Stimulated activated naive CD4-positive, alpha-beta T cell (primary cell): ENCODE measurements around the gene REXO1.
"Not testable (repeated sequence)": the region's sequence is repeated elsewhere in the genome, so short reads cannot be mapped to it uniquely, and the experiment has no call there.

Source experiments
- DNase-seq, 6 experiments: peaks; one replicate each; lab custom pipeline; 2025; lab: John Stamatoyannopoulos, UW

REXO1 gene

DNA sequence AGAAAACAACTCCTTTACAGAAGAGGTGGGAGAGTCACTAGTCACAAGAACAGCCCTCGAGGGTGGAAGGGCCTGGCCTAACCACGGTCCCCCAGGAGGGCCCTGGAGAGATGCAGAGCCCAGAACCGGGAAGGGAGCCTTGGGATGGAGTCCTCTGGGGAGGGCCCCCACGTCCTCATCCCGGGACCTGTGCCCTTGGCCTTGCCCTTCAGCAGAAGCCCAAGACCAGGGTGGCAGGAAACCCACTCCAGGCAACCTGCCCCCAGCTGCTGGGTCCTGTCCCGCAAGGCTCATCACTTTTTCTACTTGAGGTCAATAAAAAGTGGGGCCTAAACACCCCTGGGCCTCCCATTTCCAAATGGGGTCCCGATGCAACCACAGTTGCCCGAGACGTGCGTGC lies 33.9 kb downstream of the REXO1 start:
- DNase-seq, result no peak

DNA sequence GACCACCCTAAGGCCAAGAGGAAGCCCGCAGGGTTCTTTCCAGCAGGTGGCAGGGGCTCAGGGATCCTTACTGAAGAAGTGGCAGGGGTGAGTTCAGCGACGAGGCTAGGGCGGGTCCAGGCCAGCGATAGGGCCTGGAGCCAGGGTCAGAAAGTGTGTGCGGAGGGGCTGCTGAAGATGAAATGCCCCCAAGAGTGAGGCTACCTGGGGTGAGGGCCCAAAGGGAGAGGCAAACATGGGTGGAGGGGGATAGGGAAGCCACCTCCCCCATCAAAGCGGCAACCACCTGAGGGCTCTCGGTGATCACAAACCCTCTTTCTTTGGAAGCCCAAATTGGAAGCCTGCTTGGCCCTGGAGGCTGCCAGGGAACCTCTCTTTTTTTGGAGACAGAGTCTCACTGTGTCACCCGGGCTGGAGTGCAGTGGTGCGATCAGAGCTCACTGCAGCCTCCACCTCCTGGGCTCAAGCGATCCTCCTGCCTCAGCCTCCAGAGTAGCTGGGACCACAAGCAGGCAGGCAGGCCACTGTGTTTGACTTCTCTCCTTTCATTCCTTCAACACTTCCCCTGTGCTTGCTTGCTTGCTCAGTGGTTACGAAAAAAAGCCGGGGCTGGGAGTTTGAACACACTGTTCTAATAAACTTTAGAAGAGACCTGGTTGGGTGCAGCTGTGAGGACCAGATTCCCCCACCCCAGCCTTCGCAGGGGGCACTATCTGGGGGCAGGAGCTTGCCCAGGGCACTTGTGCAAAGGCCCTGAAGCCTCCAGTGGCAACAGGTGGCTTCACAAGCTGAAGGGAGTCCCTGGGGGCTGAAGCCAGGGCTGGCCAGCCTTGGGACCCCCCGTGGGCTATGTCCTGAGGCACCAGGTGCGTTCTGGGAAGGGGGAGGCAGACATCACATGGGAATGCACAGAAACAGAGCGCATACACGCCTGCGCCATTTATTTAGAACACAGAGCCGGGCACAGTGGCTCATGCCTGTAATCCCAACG lies 34.8 kb downstream of the REXO1 start:
- no peak for DNase-seq

DNA sequence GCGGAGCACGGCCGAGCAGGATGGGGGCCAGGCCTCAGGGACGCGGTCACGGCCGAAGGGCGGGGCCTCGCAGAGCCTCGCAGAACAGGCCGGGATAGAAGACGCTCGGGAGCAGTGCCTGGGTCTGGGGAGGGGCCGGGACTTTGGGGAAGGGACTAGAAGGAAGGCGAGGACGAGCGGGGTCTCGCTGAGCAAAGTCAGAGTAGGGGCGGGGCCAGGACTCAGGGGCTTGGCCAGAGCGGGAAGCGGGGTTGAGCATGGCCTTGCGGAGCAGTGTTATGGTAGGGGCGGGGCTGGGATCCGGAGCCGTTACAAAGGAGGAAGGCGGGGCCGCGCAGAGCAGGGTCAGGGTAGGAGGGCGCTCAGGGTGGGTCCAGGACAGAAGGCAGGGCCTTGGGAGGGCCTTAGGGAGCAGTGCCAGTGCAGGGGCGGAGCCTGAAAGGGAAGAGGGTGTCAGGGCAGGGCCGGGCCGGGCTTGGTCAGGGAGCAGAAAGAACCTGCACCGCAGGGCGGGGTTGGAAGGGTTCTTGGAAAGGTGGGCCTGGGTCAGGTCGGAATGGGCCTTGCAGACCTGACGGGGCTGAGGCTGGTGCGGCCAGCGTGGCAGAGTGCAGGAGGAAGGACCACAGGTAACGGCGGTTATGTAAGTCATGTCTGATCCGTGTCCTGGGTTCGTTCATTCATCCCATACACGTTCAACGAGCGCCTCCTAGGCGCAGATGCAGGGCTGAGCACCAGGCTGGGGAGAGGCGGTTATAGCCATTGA lies 35.7 kb downstream of the REXO1 start:
- DNase-seq, result peak; percentile 71 to 85 (median 84)

DNA sequence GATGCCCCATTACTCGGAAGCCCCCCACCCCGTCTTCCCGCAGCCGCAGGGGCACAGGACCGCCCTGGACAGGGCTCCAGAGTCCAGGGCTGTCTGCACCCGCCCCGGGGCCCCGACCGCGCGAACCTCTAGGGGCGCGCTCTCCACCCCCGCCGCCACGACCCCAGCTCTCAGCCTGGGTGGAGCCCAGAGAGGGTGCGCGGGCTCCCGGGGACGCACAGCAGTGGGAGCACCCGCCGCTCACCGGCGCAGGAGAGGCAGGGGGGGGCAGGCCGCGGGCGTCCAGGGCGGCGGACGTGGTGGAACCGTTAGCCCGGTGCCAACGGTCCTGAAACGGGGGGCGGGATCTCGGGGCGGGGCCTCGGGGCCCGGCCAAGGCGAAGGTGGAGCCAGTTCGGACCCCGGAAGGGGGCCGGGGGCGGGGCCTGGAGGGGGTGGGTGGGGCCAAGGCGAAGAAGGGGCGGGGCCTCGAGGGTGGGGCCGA lies 36.3 kb downstream of the REXO1 start, which contains the start of gene ATP8B3:
Gene ATP8B3 (minus strand): TSS at position 335 of the 484 bp plus-strand sequence. CDS start 540 bp downstream, outside the sequence.
- peak in 1 of 6 experiments; percentile 71 for DNase-seq

DNA sequence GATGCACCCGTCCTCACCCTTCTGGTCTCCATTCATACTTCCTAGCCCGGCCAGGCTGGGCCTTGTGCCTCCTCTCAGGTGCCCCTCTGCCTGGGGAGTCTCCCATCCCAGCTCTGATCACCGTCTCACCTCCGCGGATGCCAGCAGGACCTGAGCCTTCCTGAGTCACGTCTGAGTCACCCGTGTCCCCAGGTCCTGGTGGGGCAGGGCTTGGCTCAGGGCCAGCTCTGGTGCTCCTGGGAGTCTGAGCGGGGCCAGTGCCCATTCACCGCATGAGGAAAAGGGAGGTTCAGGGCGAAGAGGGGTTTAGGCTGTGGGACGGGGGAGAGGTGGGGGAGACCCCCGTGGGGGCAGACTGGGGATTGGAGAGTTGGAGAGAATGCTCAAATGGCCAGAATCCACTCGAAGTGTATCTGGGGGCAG lies 36.8 kb downstream of the REXO1 start:
- DNase-seq, result peak in 2 of 6 experiments; percentile 15 to 52

DNA sequence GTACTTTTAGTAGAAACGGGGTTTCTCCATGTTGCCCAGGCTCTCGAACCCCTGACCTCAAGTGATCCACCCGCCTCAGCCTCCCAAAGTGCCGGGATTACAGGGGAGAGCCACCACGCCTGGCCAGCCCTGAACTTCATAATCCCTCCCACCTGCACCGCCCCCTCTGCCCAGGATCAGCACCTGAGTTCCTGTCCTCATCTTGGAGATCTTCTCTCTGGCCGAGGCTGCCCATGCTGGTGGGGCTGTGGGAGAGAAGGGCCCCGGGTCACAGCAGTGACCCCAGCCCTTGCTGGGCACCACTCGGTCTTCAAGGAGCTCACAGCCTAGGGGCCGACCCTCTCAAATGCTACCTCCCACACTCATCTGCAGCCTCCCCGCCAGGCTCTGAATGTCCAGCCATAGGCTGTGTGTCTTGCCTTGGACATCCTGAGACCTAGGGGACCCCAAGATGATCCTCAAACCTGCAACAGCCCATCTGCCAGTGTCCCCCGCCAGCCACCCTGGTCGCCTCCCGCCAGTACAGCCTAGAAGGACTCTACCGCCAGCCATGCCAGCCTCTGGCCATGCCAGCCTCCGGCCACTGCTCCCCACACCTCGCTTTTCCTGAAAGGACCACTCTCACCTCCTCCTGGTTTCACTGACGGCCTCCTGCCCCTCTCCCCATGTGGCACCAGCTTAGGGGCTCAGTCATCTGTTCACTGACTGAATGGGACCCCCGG lies 37.7 kb downstream of the REXO1 start:
- DNase-seq, result no peak

DNA sequence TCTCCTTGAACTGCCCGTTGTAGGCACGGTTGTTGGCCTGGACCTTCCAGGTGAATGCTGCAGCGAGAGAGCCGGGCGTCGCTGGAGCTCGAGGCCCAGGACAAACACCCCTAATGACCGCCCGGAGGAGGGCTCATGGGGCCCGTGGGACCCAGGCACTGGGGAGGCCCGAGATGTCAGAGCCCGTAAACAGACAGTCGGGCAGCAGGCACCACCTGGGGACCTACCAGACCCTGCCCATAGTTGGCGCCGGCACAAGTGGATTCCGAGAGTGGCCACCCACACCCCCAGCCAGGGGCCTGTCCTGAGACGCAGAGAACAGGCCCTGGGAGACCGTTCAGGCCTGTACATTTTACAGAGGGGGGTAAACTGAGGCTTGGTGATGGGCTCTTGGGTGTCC lies 38.6 kb downstream of the REXO1 start:
- DNase-seq, result no peak

DNA sequence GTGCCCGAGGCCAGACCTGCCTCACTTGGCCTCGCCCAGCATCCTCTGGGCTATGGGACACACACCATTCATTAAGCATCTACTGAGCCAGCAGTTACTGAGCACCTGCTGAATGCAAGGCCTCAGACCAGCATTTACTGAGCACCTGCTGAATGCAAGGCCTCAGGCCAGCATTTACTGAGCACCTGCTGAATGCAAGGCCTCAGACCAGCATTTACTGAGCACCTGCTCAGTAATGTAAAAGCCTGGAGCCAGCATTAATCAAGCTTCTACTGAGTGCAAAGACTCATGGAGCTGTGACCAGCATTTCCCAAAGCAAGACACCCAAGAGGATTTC lies 39.9 kb downstream of the REXO1 start:
- DNase-seq, result no peak

DNA sequence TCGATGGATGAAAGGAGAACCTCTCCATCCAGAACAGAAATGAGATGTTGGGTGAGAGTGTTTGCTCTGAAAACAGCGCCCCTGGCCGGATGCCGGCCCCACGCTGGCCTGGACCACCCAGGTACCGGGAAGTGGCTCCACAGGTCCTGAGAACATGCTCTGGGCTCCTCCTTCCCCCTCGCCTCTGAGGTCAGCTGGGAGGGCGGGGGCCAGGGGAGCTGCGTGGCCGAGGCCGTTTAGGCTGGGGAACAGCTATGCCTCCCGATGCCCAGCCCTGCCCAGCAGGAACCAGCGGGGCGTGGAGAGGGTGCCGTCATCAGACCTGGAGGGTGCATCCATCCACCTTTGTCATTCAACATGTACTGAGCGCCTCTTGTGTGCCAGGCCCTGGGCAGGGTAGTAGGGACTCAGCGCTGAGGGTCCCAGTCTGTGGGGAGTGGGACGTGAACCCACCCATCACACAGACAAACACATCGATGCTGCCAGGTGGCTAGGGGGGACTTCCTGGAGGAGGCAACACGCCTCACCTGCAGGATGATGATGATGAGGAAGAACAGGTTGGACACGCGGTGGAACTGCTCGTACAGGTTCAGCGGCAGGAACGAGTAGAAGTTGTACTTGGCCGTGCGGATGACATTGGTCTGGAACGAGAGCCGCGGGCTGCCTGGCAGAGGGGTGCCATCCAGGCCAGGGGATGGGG lies 40.4 kb downstream of the REXO1 start:
- no peak for DNase-seq

DNA sequence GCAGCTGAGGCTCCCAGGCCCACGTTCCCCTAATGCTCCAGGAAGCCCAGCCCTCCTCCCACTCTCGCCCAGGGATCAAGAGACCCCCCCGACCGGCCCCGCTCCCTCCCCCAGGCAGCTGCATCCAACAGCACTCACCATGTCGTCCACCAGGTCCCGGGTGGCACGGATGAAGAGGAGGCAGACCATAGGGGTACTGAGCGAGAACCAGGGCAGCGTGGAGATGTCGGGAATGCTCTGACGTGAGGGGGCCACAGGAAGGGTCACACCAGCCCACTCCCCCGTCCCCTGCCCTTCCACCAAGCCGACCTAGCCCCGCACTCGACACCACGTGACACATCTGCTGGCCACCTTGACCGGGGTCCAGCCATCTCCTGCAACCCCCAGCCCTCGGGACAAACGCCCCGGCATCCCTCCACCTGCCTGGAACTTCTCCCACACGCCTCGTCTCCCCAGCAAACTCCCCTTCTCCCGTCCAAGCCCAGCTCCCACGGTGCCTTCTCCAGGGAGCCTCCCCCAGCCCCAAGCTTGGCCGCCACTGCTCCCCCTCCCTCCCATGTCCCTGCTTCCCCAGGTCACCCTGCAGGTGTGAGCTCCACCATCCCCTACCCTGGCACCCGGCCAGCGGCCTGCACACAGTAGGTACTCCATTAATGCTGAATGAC lies 41.1 kb downstream of the REXO1 start:
- DNase-seq, result no peak

DNA sequence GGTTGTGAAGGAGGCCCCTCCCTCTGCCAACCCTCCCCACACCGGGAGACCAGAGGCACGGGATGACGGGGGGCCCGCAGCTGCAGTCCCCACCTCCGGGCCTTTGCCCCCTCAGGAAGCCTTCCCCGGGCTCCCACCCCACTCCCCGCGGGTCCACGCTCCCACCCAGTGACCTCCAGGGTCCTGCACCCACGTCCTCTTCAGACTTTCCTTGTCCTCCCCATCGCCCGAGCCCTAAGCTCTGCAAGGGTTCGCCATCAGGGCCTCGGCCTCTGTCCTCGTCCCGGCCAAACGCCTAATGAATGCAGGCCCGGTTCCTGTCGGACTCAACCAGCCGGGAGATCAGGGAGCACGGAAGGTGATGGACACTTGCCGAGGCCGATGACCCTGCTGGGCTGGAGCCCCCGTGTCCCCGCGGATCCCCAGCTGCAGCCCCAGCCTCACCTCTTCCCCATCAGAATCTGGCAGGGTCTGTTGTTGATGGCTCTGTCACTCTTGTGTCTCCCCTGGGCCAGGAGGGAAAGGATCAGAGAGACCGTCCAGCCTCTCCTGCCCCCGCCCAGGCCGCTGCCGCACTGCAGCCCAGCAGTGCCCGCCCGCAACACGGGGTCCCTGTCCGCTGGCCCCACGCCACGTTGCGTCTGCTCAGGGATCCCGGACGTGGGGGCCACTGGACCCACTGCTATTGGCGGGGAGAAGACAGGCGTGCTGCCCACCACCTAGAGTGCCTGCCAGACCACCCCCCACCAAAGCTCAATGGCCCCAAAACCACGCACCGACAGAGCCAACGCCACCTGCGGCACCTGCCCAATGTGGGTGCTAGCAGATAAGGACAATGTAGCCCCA lies 41.9 kb downstream of the REXO1 start:
- no peak for DNase-seq

DNA sequence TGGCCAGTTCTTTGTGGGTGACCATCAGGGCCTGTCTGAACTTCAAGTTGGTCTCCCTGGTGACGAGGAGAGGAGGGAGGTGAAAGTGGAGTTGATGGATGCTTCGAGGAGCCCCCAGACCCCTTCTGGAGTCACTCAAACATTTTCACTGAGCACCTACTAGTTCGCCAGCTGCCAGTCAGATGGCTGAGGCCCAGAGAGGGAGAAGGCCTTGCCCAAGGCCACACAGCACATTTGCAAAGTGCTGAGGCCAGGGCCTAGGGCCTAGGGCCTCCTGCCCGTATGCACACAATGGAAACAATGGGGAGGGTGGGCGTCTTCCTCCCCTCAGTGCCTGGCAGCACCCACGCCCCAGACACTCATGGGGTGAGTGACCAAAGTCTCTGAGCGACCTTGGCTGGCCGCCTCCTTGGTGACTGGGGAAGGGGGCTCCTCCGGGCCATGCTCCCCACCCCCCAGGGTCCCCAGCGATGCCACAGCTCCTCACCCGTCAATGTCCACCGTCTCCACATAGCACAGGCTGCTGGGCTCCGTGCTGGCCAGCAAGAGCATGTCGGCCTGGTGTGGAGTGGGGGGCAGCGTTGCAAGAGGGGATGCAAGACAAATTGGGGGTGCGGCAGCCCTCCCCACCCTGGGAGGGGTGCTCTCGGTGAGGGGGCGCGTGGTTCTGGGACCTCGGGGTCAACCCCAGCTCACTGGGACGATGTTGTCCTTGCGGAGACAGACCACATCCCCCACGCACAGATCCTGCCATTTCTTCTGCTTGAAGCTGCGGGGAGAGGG lies 42.7 kb downstream of the REXO1 start:
- no peak for DNase-seq

DNA sequence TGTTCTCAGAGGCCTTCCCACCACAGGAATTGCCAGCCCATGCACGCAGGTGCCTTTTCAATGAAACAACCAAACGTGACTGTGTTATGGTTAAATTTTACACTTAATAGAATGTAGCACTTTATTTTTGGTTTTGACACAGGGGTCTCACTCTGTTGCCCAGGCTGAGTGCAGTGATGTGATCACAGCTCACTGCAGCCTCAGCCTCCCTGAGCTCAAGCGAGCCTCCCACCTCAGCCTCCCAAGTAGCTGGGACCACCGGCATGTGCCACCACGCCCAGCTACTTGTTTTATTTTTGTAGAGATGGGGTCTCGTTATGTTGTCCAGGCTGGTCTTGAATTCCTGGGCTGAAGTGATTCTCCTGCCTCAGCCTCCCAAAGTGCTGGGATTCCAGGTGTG lies 43.4 kb downstream of the REXO1 start:
- no peak for DNase-seq

DNA sequence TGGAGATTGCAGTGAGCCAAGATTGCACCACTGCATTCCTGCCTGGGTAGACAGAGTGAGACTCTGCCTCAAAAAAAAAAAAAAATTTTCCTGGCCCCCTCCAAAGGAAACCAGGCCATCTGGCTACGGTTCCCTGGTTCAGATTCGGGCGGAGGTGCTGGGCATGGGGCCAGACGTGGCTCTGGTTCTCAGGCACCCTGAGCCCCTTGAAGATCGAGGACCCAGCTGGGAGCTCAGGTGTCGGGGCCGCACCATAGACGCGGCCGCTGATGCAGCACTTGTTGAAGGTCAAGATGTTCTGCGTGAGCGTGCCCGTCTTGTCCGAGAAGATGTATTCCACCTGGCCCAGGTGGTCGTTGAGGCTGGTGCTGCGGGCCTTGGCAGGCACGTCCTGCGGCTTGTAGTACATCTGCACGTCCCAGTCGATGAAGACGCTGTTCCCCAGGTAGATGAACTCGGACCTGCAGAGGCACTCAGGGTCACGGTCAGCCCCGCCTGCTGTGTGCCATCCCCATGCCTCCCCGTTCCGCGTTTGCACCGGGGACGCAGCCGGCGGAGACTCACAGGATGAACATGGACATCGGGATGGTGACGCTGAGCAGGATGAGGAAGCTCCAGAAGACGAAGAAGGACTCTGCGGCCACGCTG lies 48.5 kb downstream of the REXO1 start:
- no peak for DNase-seq

DNA sequence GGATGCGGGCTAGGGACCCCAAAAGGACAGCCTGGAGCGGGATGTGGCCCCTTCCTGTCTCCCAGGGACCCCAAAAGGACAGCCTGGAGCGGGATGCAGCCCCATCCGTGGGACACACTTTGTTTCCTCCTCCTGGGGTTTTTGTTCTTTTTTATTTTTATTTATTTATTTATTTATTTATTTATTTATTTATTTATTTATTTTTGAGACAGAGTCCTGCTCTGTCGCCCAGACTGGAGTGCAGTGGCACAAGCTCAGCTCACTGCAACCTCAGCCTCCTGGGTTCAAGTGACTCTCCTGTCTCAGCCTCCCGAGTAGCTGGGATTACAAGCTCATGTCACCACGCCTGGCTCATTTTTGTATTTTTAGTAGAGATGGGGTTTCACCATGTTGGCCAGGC lies 51.0 kb downstream of the REXO1 start:
- DNase-seq, result not testable (repeated sequence)

DNA sequence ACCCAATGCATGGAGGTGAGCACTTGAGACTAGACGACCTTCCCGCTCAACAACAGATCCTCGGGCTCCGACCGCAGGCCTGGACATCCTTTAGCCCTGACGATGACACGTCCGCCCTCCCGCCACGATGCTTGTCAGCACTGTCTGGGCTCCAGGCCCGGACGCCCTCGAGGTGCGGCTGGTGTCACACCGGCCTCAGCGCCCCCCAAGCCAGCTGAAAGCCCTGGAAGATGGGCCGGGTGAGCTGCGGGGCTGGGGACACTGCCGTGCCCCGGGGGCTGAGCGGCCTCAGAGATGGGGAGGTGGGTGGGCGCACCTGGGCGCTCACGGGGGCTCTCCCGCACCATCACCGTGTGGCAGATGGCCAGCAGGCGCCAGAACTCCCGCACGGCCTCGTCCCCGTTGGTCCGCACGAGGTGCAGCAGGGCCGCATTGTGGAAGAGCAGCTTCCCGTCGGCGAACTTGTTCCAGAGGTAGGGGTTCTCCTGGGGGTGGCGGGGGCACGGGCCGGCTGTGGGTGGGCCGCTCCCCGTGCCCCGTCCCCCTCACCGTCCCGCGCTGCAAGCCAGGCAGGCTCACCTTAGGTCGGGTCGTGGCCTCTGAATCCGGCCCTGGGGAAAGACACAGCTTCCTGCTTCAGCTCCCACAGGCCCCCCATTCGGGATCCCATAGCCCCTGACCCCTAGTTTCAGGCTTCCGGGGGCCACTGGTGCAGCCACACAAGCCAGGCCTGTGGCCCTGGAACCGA lies 51.7 kb downstream of the REXO1 start:
- DNase-seq, result no peak

DNA sequence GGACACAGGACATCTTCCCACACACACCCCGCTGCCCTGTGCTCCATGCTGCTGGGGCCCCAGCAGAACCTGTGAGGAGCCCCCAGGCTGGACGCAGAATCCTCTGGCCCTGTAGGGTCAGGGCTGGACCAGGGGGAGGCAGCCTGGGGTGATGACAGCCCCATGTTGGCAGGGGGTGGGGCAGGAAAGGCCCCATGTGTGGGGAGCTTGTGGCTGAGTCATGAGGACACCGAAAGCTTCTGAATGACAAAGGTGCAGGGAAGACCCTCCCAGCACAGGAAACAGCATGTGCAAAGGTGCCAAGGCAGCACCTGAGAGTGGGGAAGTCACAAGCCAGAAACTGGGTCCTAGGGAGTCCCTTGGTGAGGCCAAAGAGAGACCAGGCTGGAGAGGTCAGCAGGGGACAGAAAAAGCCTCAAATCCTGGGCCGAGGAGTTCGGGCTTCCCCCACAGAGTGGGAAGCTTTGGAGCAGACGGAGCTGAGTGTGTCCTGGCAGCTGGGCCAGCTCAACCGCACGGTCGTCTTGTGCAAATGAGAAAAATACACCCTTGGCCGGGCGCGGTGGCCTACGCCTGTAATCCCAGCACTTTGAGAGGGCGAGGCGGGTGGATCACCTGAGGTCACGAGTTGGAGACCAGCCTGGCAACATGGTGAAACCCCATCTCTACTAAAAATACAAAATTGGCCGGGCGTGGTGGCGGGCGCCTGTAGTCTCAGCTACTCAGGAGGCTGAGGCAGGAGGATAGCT lies 53.7 kb downstream of the REXO1 start:
- DNase-seq, result no peak
